Measurements from ENCODE around the gene FAM149B1.
A peak's percentile ranks its signal among the peaks of the same experiment; 100 is the strongest.

GRCh38 chr10:73263693-73264347, 95.9 kb downstream of the FAM149B1 start:
- TF ChIP-seq, protein P1, sequence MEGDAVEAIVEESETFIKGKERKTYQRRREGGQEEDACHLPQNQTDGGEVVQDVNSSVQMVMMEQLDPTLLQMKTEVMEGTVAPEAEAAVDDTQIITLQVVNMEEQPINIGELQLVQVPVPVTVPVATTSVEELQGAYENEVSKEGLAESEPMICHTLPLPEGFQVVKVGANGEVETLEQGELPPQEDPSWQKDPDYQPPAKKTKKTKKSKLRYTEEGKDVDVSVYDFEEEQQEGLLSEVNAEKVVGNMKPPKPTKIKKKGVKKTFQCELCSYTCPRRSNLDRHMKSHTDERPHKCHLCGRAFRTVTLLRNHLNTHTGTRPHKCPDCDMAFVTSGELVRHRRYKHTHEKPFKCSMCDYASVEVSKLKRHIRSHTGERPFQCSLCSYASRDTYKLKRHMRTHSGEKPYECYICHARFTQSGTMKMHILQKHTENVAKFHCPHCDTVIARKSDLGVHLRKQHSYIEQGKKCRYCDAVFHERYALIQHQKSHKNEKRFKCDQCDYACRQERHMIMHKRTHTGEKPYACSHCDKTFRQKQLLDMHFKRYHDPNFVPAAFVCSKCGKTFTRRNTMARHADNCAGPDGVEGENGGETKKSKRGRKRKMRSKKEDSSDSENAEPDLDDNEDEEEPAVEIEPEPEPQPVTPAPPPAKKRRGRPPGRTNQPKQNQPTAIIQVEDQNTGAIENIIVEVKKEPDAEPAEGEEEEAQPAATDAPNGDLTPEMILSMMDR (IDR thresholded peaks at IDR 0.05; ENCODE audit: borderline replicate concordance, extremely low read depth, low read length, poor library complexity, severe bottlenecking), result peak; percentile 68
- TF ChIP-seq EZH2 (IDR thresholded peaks at IDR 0.05; ENCODE audit: borderline replicate concordance, low read depth, low read length, severe bottlenecking), result no peak
